OCI-LY3 (cell line): ENCODE measurements around the gene PACRG.

Source experiments
- EZH2phosphoT487 ChIP-seq: fragments of 200-600 bp; shearing (Covaris generic); IDR thresholded peaks from 2 replicates; pipeline ENCODE4 v1.6.1; 2018; ENCODE audit warnings: antibody characterized with exemption, mixed run types, low read depth
- TF ChIP-seq, protein P1 (sequence below): fragments of 200-600, 300-600 bp; sonication (generic); IDR thresholded peaks from 2 replicates; pipeline ENCODE4 v1.5.1; 2014; ENCODE audit warnings: antibody characterized with exemption, low read length, low read depth

DNA sequence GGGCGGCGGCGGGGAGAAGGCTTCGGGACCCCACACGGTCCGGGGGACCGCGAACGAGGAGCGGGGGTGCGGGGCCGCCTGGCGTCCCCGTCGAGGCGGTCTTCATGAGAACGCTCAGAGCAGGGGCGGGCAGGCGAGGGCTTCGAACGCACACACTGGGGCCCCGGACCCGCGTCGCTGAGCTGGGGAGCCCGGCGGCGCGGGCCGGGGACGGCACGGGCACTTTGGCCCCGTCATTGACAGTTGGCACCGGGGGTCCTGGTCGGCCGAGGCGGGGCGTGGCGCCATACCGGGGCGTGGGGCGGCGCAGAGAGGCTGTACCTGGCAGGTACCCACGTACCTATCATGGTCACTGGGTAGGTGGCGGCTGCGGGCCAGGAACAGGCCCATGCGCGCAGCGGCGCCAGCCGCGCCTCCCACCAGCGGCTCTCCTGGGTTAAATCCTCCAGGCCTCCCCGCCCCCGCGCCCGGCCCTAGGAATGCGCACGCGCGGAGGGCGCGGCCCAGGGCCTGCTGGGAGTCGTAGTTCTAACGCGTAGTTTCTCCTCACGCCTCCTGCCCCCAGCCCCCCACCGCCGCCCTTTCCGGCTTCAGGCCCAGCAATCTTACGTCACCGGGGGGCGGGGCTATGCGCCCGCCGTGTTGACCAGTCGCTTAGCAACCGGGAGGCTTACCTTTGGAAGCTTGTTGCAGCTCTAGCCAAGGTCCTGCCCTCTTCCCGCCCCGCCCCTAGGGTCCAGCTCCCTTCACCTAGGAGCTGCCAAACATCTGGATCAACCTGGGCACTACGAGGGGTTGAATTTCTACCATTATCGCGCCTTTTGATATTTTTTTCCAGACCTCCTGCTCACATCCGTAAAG is at the start of gene PACRG, which contains the start of gene PRKN:
- TF ChIP-seq, protein P1, sequence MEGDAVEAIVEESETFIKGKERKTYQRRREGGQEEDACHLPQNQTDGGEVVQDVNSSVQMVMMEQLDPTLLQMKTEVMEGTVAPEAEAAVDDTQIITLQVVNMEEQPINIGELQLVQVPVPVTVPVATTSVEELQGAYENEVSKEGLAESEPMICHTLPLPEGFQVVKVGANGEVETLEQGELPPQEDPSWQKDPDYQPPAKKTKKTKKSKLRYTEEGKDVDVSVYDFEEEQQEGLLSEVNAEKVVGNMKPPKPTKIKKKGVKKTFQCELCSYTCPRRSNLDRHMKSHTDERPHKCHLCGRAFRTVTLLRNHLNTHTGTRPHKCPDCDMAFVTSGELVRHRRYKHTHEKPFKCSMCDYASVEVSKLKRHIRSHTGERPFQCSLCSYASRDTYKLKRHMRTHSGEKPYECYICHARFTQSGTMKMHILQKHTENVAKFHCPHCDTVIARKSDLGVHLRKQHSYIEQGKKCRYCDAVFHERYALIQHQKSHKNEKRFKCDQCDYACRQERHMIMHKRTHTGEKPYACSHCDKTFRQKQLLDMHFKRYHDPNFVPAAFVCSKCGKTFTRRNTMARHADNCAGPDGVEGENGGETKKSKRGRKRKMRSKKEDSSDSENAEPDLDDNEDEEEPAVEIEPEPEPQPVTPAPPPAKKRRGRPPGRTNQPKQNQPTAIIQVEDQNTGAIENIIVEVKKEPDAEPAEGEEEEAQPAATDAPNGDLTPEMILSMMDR: no peak
- no peak for TF ChIP-seq EZH2phosphoT487
